AG09309 (cell line): ENCODE data around the gene CAPG.

ENCODE experiments used
- DNase-seq: peaks from one replicate; pipeline ENCODE4 v3.0.0-alpha.2; 2010; ENCODE audit warnings: low read depth
- H3K4me3 ChIP-seq: 2 replicates; pipeline ENCODE4 v1.5.1; 2011; ENCODE audit warnings: mild to moderate bottlenecking, low read depth, low read length, moderate library complexity; ENCODE audit not compliant: control insufficient read depth
- CTCF ChIP-seq: IDR thresholded peaks from 2 replicates; pipeline ENCODE4 v1.5.1; 2011; ENCODE audit warnings: mild to moderate bottlenecking, low read depth, low read length, inconsistent platforms; ENCODE audit not compliant: insufficient read depth, control insufficient read depth; ENCODE audit errors: missing control alignments

The CAPG gene

GRCh38 chr2:85395912-85396475 lies 14.2 kb downstream of the CAPG start:
- DNase-seq, result no peak
- H3K4me3 ChIP-seq, result no peak overlapping the region
- TF ChIP-seq CTCF, result no peak

GRCh38 chr2:85394976-85395375 lies 15.2 kb downstream of the CAPG start:
- DNase-seq, result no peak
- H3K4me3 ChIP-seq, result no peak overlapping the region
- TF ChIP-seq CTCF, result no peak

GRCh38 chr2:85394261-85394681 lies 15.9 kb downstream of the CAPG start:
- no peak overlapping the region for H3K4me3 ChIP-seq
- TF ChIP-seq CTCF, result no peak
- no peak for DNase-seq

- no peak overlapping the region for H3K4me3 ChIP-seq
- TF ChIP-seq CTCF, result no peak
- DNase-seq, result no peak
Measured at GRCh38 chr2:85393836-85394235, 16.3 kb downstream of the CAPG start.

- H3K4me3 ChIP-seq, result no peak overlapping the region
- DNase-seq, result no peak
- peak; percentile 79 for TF ChIP-seq CTCF
Measured at GRCh38 chr2:85390941-85391669, 19.1 kb downstream of the CAPG start.

GRCh38 chr2:85388878-85389538 lies 21.2 kb downstream of the CAPG start:
- TF ChIP-seq CTCF, result no peak
- DNase-seq, result no peak
- no peak overlapping the region for H3K4me3 ChIP-seq
